HG03460 (cell line): ENCODE measurements around the gene RNF26.

Experiments
- ATAC-seq: cut with Tn5 transposase; IDR thresholded peaks from one replicate; pipeline ENCODE4 v1.9.1; 2021; ENCODE audit not compliant: unreplicated experiment

RNF26 gene

DNA sequence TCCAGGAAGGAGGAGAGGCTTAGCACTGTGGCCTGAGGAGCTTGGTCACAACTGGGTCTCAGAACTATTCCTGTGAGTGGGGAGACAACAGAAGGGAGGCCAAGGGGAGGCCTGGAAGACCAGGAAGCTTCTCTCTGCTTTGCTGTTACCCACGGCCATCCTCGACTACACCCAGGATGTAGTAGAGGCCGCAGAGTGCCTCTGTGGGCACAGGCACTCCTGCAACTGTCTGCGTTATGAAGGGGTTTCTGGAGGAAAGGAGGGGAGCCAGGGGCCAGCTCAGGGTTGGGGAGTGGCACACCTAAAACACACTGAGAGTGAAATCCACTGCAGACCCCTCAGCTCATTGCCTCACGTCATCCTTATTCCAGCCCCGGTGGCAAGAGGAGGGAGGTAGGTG is 16.0 kb downstream of the RNF26 start:
- ATAC-seq = no peak

DNA sequence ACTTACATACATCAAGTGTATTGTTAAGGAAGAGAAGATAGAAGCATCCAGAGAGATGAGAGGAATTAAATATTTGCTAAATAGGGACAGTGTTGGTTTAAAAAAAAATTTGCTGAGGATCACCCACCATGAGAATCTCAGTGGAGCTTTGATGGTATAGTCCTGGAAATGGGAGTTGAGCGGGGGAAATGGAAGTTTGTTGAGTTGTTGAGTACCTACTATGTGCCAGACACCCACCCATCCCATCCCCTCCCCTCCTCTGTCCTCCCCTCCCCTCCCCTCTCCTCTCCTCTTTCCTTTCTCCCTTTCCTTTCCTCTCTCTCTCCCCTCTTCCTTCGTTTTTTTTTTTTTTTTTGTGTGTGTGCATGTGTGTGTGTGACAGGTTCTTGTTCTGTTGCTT is 16.9 kb downstream of the RNF26 start:
- ATAC-seq = no peak

DNA sequence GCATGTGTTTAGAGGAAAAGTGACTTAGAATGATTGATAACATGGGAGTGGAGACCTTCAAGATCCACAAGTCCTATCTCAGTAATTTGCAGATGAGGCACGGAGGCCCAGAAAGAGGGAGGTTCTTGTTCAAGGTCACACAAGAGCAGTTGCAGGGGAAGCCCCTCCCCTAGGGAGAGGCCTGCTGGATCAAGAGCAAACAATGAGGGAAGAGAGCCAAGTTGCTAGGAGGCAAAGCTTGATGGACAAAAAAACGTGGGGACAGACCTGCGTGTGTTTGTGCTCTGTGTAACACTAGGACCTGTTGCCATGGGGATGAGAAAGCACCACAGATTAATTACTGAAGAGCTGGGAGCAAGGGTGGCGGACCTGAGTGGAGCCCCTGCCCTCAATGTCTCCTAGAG is 18.5 kb downstream of the RNF26 start:
- no peak for ATAC-seq

DNA sequence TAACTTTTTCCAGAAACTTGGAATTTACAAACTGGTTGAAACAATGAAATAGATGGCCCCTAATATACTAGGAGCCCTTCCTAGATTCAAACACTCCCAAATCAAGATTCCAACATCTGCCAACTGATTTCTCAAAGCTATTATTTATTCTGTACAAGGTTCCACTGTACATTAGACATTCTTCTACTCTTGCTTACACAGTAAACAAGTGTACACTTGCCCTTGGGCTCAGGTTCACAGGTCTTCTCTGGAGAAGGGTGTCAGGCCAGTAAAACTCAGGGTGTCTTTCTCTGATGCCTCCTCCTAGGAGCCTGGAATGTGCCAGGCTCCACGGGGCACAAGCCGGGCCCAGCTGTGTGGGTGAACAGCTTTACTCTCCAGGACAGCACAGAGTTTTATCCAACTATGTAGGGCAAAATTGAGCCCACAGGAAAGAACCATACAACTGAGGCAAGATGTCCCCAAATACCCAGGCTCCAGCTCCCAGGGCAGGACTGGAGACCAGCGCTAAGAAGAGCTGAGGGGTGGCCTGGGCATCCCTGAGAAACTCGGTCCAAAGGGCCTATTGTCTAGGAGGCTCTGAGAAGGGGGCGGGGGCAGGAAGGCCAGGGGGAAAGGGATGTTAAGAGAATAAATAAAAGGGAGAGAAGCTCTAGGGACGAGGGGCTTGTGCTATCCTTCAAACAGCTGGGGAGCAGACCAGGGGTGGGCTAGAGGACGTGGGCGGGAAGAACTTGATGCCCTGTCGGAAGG is 20.9 kb downstream of the RNF26 start:
- no peak for ATAC-seq

DNA sequence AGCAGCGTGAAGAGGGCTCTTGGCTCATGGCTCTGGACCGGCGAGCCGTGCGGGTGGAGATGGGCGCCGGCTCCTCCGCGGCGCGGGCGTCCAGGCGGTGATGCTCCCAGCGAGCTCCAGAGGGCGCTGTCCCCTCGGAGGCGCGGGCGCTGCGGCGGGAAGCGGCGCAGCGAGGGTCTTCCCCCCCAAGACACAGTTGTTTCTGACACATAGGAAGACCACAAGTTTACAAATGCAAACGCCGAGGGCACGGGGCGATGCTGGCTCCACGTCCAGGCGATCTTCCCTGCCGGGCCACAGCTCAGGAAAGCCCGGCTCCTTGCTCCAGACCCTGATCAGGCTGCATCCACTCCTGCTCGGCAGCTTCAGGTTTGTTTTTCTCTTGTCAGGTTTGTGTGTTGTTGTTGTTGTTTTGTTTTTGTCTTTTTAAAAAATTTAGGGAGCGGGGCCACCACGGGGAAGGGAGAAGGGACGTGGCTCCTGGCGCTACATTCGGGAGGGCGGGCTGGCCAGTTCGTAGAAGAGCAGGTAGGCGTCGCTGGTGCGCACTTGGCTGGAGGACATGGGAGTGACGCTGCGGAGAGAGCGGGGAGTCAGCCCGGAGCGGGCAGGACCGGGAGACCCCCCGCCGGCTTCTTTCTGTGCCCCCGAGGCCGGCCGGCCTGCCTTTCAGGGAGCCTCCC is 22.2 kb downstream of the RNF26 start:
- peak; percentile 68 for ATAC-seq

DNA sequence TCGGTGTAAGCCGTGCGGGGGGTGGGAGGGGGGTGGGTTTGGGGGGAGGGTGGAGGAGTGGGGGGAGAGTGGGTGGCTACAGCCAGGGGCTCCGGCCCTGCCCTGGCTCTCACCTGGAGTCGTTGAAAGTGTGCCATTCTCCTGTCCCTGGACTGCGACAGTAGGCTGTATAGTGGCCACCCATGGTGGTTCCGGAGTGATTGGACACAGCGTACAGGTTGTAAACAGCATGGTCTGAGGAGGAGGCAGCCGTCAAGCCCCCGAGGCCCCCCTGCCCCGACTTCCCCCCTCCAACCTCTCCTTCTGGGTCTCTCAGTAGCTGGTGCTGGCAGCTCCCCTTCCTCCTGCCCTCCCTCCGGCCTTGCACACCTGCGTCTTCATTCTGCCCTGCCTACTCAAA is 22.7 kb downstream of the RNF26 start:
- ATAC-seq = no peak

DNA sequence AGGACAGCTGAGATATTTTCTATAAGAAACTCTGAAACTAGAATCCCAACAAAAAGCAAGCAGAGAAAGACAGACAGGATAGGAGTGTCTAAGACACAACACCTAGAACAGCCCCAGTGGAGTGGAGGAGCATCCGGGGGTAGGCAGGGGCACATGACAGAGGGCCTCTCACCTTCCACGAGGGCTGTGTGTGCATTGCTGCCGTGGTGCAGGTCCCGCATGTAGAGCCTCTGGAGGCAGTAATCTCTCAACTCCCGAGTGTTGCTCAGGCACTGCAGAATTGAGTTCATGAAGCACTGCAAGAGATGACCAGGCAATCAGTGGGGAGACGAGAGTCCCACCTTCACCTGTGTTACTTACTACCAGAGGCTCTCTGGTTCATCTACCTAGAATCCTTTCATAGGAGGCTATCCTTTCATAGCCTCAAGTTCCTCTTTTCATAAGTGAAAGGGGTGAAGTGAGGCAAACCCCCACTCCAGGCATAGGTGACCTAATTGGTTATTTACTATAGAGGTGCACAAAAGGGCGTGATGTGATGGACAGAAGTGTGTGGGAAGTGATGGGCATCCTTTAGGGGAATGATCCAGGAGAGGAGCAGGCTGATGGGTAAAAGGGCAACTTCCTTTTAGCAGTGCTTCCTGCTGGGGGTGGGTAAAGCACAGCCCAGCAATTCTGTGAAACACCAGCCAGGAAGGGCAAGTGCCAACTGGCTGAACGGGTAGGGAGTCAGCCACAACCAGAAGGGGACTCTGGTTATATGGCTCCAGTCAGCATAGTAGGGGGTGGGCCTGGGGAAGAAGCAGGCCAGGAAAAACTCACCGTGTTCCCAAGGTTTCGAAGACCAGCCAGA is 25.3 kb downstream of the RNF26 start:
- ATAC-seq = no peak

DNA sequence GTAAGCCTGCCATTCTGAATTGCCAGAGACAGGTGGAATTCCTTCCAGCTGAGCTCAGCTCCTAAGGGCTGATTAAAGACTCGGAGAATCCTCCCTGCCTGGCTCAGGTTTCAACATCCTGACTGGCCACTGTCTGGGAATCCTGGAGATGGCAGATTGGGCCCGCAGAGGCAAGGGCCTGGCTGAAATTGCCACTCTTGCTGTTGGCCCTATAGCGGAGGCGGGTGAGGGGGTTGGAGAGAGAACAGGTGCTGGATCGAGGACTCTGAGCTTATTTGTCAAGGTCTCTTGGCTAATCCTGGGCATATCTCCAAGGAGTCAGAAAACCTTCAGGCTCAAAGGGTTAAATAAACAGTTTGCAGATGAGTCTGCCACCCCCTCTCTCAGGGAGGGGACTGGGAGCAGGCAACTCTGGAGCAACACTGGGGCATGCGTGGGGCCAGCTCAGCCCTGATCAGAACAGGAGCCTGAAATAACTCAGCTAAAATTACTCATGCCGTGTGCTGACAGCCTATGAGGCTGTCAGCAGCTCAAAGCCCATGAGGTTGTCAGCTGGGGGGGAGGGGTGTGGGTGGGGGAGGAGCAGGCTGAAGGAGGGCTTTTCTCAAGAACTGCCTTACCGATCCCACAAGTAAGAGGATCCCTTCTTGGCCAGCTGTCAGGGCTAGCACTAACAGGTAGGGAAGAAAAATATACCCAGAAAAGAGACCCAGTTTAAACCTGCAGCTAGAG is 26.9 kb downstream of the RNF26 start:
- no peak for ATAC-seq

DNA sequence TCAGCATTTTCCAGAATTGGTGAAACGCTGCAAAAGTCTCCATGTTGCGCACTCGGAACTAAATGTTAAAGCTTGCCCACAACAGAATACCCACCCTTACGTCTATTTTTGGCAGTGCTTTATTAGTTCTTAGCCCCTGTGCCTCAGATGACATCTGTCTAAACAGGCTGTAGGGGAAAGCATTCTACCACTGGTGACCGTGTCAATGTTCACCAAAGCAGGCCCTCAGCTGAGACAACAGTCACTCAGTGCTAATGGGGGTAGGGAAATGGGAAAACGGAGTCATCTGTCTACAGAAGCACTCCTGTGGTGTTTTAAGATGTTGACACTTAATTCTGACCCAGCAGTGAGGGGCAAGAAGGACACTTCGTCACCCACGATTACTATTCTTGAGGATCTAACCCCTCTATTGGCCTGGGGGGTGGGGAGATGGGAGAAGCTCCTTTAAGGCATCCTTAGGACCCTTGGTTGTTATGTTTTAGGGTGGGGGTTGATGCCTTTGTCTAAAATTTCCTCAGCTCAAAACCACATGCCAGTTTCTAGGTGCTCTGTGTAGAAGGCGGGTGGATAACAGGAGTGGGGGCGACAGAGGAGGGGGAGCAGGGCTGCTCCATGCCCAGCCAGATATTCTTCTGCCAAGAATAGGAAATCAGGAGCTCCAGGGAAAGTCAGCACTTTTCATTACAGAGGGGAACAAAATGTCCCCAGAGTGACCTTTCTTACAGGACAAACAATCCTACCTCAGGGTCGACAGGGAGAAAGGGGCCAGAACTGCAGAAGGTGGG is 27.8 kb downstream of the RNF26 start:
- ATAC-seq = no peak

DNA sequence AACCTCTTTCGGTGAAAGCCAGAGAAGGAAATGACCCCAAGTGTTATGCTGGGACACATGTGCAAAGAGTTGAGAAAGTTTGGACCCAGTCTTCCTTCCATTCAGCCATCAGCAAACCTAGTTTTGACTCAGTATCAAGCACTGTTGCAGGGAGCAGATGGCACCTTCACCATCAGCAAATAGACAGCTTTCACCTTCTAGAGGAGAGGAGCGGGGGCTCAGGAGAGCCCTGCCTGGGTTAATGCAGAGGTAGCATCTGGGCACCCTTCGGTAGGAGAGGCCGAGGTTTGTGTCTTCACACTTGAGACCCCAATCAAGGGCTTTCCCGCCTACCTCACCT is 28.4 kb downstream of the RNF26 start:
- ATAC-seq = no peak

DNA sequence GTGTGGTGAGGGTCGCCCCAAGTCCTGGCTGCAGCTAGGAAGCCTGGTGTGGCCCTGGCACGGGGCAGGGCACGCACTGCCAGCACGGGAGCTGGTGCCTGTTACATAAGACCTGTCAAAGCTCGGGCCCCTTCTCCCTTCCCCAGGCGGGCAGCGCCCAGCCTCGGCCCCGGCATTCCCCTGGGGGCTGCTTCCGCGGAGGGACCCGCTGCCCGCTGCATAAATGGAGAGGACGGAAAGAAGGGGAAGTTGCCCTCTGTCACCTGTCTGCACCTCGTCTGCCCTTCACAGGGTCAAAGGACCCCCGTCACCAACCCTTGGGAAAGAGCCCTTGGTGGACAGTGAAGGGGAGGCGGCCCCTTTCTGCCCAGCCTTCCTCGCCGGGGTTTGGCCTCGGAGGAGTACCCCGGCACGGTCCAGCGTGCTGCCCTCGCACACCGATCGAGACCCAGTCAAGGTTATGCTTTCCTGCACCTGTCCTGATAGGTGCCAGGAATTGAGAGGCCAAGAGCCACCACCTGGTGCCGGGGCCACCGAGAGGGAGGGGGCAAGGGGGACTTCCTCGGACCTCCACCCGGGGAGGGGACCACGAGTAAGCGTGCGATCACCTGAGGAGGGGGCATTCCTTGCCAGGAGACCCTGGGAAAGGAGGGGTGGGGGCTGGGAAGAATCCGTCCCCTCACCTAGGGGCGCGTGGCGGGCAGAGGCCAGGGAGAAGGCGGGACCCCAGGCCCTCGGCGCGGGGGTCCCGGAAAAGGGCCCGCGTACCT is 28.9 kb downstream of the RNF26 start:
- ATAC-seq = no peak

DNA sequence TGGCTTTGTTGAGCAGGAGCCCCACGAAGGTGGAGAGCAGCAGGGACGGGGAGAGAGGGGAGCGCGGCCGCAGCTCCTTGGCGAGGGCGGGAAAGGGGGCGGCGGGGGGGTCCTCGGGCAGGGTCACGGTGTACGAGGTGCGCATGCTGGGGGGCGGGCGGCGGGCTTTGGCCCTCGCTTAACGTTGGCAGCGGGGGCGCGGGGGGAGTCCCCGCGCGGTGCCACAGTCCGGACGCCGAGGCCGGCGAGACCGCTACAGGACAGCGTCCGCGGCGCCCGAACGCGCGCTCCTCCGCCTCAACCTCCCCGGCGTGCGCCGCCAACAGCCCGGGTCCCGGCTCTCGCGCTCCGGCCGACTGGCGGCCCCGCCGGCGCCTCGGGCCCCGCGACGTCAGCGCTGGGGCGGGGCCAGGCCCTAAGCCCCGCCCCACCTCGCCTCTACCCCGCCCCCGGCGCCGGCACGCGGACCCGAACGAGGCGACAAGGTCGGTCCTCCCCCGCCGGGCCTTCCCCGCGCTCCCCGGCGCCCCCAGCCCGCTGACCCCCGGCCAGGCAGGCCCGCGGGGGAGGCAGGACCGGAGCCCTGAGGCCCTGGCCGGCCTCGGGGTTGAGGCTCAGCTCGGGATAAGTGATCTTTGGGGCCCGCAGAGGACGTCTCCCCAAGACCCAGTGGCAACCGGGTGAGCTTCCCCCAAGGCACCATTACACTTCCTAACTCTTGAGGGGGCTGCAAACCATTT is 29.7 kb downstream of the RNF26 start:
- no peak for ATAC-seq

DNA sequence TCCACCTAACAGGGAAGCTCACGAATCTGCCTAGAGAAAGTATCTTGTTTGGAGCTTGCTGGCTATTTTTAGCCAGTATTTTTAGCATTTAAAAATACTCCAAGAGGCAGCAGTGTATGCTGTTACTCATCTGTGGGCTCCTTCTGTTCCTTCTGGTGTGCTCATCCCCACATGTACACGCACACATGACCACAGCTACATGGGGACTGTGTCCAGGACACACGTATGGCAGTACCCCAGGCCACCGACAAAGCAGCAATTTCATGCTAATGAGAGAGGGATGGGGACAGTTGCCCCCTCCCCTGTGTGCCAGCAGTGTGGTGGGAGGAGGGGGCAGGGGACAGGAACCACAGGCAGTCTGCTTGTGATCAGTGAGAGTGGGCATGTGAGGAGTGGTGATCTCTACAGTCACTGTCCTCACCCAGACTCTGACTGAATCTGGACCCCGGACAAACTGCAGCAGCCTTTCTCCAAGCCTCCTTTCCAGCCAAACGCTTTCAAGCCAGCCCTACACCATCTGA is 30.8 kb downstream of the RNF26 start:
- no peak for ATAC-seq

DNA sequence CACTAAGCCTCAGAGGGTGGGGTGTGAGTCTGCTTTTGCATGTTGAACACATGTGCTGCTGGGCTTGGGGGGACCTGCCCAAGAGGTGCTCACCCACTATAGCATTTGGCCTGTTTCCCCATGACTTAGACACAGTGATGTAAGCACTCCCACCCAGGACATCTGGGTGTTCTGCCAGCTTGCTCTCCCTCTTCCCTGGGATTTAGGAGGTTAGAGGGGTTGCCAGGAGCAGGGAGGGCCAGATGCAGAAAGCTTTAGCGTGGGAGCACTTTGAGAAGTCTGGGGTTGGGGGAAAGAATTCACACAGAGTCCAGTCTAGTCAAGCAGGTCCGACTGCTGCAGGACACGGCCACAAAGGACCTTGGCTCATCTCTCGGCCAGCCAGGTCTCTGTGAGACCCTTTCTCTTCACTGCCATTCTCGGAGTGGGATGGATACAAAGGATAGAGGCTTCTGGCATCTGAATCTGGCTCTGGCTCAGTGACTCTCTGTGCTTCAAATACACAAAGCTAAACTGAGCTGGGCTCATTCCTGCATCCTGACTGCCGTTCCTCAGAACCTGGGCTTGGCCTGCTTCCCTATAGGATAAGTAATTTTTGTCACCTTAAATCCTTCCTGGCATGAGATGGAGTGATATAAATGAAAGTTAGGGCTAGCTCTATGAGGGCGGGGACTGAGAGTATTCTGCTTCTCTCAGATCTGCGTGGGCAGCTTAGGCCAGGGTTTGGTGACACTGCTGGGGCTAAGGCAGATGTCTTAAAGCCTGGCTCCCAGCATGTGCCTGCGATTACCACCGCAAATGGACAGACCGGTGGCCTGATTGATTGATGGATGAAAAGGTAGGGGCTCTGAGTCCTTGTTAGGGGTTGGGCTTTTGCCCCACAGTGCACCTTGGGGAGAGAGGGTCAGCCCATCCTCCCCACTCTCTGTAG is 32.6 kb downstream of the RNF26 start:
- ATAC-seq = no peak

DNA sequence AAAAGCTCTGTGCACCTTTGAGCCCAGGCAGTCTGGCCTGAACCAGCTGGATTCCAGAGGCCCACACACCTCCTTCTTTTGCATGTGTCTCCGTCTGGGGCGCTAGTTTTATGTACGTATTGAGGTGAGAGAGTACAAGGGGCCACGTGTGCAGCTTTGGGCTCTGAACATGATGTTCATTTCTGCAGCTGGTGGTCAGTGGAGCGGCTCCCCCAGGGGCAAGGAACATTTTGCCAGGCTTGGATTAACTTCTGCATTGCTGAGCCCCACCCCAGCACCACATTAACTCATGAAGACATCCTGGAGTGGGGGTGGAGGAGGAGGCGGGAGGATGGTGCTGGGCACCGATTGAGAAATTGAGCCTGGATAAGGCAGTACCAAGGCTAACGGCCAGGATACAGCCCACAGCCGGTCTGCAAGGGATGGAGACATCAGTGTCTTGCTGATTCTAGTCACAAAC is 33.4 kb downstream of the RNF26 start:
- no peak for ATAC-seq

DNA sequence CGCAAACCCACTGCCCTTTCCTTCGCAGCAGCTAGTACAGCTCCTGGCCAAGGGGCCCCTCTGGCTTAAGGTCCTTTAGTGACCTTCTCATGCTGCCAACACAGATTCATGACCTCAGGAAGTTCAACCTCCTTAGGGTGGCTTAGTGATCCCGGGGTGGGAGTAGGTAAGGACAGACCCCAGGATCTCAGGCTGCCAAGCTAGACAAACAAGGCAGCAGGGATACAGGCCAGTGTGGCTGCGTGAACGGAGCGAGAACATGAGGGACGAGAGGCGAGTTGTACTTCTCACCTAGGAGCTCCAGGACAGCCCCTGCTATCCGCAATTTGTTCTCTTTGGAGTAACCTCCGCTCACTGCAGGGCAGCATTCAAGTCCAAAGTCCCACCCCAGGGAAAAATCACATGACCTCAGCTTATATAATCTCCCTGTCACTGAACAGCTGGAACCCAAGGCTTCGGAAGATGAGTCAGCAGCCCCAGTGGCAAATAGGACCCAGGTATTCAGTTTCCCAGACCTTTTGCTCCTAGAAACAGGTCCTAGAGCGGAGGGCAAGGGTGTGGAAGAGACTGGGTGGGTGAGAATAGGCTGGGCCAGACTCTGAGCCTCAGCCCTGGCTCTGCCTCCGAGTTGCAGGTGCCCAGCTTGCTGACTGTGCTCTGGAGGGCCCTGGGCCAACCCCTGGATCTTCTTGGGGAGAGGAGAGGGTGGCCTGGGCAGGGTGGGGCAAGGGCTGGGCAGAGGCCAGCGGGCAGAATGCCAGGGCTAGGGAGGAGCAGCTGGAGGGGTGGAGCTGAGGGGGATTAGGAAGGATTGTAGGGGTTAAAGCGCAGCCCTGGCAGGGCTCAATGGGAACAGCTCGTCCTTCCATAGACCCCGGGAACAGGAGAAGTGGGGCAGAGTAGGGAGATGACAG is 34.1 kb downstream of the RNF26 start:
- no peak for ATAC-seq
